GM19023 (cell line): ENCODE data around the gene NATD1.
"Not testable (repeated sequence)": the region's sequence is repeated elsewhere in the genome, so short reads cannot be mapped to it uniquely, and the experiment has no call there.

ENCODE experiments used
- ATAC-seq: cut with Tn5 transposase; IDR thresholded peaks from one replicate; pipeline ENCODE4 v1.9.1; 2021; ENCODE audit warnings: mild to moderate bottlenecking, moderate library complexity; ENCODE audit not compliant: unreplicated experiment

The NATD1 gene

DNA sequence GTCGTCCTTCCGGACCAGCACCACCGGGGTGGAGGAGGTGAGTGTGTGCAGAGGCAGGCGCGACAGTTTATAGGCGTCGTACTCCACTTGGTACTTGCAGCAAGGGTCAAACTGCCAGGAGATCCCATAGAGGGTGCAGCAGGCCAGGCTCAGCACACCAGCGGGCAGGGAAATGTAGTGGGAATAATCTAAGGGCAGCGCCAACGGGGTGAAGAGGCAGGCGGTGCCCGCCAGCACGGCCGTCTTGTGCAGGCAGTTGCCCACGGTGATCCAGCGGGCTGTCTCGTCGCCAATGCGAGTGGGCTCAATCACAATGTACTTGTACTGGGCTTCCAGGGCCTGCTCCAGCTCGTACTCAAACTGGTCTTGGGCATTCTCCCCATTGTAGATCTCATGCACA lies 54.8 kb downstream of the NATD1 start:
- ATAC-seq, result no peak

DNA sequence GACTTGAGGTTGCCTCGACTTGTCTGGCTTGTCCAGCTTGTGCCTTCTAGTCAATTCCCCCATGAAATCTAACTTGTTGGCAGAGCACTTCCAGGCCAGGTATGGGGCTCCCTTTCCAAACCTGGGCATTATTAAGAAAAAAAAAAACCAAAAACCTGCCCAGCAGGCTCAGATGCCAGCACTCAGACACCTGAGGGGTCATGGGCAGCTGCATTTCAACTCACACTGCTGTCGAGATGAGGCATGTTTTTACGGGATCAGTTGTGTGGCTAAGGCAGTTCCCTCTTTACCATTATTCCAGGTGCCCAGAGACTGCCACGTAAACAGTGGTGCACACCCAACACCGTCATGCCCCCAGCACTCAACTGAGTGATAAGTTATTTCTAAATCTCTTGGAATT lies 57.1 kb downstream of the NATD1 start:
- ATAC-seq, result no peak

DNA sequence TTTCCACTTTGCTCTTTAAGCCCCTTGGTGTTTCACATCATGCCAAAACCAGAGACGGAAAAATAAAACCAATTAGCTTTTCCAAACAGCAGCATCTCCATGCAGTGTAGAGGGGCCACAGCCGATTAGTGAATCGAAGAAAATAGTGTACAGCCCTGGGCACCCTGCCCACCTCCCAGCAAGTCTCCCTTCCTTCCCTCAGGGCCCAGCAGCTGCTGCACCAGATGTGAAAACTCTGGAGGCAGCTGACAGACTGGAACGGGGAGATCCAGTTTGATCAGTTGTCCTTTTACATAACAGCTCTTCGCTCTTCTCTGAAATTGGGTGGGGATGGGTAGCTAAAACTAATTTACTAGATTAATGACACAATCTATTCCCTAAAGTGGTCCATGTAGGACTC lies 58.5 kb downstream of the NATD1 start:
- no peak for ATAC-seq

DNA sequence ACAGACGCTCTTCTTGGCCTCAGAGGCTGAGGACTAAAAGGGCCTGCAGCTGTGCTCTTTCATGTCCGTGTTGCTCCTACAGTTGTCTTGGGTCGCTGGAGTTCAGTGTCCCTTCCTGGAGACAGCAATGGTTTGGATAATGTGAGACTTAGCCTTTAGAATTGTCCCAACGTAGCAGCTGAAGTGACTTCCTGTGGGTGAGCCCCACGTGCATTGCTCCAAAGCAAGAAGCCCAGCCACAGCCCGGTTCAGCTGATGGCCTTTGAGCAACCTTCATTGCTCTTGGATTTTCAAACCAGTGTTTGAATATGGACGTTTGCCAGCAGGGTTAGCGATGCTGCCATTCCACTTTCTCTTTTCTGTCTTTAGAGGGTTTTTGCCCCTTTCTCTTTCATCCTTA lies 59.0 kb downstream of the NATD1 start:
- no peak for ATAC-seq

DNA sequence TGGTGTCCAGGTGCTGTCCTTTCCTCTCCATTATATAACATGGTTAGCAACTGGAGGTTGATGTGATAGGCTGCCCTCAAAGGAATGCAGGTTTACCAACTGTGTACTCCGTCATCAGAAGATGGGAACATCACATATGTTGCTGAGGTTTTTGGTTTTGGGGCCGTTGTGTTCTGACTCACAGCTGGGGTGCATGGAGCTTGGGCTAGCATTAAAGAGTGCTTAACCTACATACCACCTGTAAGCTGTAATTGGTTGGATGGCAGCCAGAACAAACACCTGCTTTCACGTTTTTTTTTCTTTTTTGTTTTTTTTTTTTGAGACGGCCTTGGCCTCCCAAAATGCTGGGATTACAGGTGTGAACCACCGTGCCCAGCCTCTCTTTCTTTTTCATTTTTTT lies 60.2 kb downstream of the NATD1 start:
- no peak for ATAC-seq

DNA sequence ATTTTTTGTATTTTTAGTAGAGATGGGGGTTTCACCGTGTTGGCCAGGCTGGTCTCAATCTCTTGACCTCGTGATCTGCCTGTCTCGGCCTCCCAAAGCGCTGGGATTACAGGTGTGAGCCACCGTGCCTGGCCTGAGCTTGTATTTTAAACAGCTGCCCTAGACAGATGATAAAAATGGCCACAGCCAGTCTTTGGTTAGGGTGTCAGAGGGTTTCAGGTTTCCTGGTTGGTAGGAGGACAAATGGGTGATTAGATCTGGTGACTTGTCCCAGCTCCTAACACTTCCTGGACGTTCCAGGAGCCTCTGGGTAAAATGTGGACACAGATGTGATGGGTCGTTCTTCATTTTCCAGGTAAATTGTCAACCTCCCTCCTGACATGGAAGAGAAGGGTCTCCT lies 60.8 kb downstream of the NATD1 start:
- ATAC-seq, result not testable (repeated sequence)

DNA sequence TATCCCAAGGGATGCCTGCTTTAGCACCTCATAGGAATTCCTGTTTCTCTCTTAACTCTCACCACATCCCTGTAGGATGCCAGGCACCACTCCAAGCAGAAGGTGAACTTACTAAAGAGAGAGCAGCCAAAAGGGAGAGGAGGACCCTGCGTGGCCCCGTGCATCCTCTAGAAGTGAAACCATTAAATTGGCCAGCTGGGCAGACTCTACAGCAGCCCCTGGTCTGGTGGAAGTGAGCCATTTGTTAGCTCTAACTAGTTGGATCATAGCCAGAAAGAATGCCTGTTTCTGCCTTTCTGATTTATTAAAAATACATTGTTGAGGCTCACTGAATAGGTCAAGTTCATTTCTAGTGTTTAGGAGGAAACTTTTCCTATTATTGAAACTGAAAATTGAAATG lies 61.5 kb downstream of the NATD1 start:
- no peak for ATAC-seq

DNA sequence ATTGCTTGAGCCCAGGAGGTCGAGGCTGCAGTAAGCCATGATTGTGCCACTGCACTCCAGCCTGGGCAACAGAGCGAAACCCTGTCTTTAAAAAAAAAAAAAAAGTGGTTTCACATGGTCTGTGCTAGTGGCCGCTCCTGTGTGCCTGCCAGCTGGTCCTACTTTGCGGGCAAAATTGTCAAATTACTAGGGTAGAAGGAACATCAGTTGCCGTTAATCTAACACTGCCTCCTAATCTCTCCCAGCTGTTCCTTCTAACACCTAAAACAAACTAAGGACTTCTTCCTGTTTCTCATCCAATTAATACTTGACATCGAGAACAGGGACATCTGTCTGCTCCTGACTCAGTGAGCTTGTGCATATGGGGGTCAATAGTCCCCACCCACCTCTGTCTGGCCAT lies 63.1 kb downstream of the NATD1 start:
- ATAC-seq, result no peak

DNA sequence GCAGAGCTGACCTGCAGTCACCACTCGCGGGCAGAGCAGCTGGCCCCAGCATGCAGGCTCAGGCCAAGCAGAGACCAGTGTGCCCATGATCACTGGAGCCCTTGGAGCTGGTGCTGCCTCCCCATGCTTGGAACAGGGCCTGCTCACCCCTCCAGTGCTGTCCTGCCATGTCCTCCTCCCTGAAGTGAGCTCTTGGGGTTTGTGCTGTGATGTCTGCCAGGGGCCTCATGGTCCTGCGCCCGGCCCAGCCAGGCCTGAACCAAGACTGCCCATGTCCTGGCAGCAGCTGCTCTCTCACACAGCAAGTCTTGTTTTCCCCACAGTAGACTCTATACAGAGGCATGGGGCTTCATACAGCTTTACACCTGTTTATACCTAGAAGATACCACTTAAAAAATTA lies 63.8 kb downstream of the NATD1 start:
- no peak for ATAC-seq
